ENCODE measurements around the gene DRGX.

DRGX gene

GRCh38 chr10:49381111-49381900 lies 14.6 kb downstream of the DRGX start:
- DNase-seq = no peak

- no peak for DNase-seq
Observed at GRCh38 chr10:49379596-49380410, 16.1 kb downstream of the DRGX start.

- DNase-seq = no peak
Observed at GRCh38 chr10:49377256-49377655, 18.6 kb downstream of the DRGX start.

GRCh38 chr10:49375611-49376010 lies 20.3 kb downstream of the DRGX start:
- no peak for DNase-seq

GRCh38 chr10:49374740-49375139 lies 21.1 kb downstream of the DRGX start:
- DNase-seq = no peak

GRCh38 chr10:49373361-49373760 lies 22.5 kb downstream of the DRGX start:
- DNase-seq = no peak

- no peak for DNase-seq
Observed at GRCh38 chr10:49371967-49372366, 23.9 kb downstream of the DRGX start.

GRCh38 chr10:49370326-49371100 lies 25.4 kb downstream of the DRGX start:
- no peak for DNase-seq

- DNase-seq = no peak
Observed at GRCh38 chr10:49369216-49370162, 26.4 kb downstream of the DRGX start.

- DNase-seq = no peak
Observed at GRCh38 chr10:49368256-49368655, 27.6 kb downstream of the DRGX start.

- DNase-seq = no peak
Observed at GRCh38 chr10:49367600-49367999, 28.3 kb downstream of the DRGX start.

- no peak for DNase-seq
Observed at GRCh38 chr10:49366460-49366859, 29.4 kb downstream of the DRGX start.

- DNase-seq = no peak
Observed at GRCh38 chr10:49365675-49366415, 30.0 kb downstream of the DRGX start.

- DNase-seq = no peak
Observed at GRCh38 chr10:49365275-49365674, 30.6 kb downstream of the DRGX start.

GRCh38 chr10:49364747-49365146 lies 31.1 kb downstream of the DRGX start:
- DNase-seq = no peak

GRCh38 chr10:49364051-49364450 lies 31.8 kb downstream of the DRGX start:
- DNase-seq = no peak

- no peak for DNase-seq
Observed at GRCh38 chr10:49363309-49364031, 32.4 kb downstream of the DRGX start.

- no peak for DNase-seq
Observed at GRCh38 chr10:49362596-49363260, 33.2 kb downstream of the DRGX start.

- no peak for DNase-seq
Observed at GRCh38 chr10:49361735-49362568, 33.9 kb downstream of the DRGX start.

All from NCI-H187 treated with DMSO at 0.1 percent for 48 hours (cell line).